ENCODE results near the gene PPM1A.
A peak's percentile ranks its signal among the peaks of the same experiment; 100 is the strongest.

PPM1A gene

GRCh38 chr14:60248697-60249318 lies at the start of gene PPM1A:
PPM1A (plus strand) TSS chr14:60249221; CDS start chr14:60282704, 33,483 bp downstream.
- DNase-seq, result peak; percentile 96 to 98 (median 98)

- DNase-seq, result no peak
These were observed 49.7 kb upstream of the PPM1A start for GRCh38 chr14:60199321-60199720.

GRCh38 chr14:60204104-60204842 lies 44.7 kb upstream of the PPM1A start:
- peak in 2 of 3 donors; percentile 20 to 27 for DNase-seq

GRCh38 chr14:60204843-60205774 lies 43.9 kb upstream of the PPM1A start:
- DNase-seq, result no peak

GRCh38 chr14:60206249-60206670 lies 42.8 kb upstream of the PPM1A start:
- no peak for DNase-seq

- DNase-seq, result peak; percentile 78 to 86 (median 86)
These were observed 42.0 kb upstream of the PPM1A start for GRCh38 chr14:60206837-60207533.

- DNase-seq, result no peak
These were observed 38.3 kb upstream of the PPM1A start for GRCh38 chr14:60210703-60211102.

GRCh38 chr14:60211153-60211552 lies 37.9 kb upstream of the PPM1A start:
- DNase-seq, result no peak

- DNase-seq, result no peak
These were observed 36.3 kb upstream of the PPM1A start for GRCh38 chr14:60212503-60213371.

- no peak for DNase-seq
These were observed 35.0 kb upstream of the PPM1A start for GRCh38 chr14:60214003-60214402.

GRCh38 chr14:60214415-60215126 lies 34.5 kb upstream of the PPM1A start:
- no peak for DNase-seq

- DNase-seq, result no peak
These were observed 33.9 kb upstream of the PPM1A start for GRCh38 chr14:60215127-60215444.

- no peak for DNase-seq
These were observed 33.3 kb upstream of the PPM1A start for GRCh38 chr14:60215520-60216420.

GRCh38 chr14:60217713-60218112 lies 31.3 kb upstream of the PPM1A start:
- peak; percentile 21 to 24 (median 22) for DNase-seq

- DNase-seq, result no peak
These were observed 28.9 kb upstream of the PPM1A start for GRCh38 chr14:60220084-60220483.

- DNase-seq, result no peak
These were observed 28.1 kb upstream of the PPM1A start for GRCh38 chr14:60220917-60221316.

- no peak for DNase-seq
These were observed 27.6 kb upstream of the PPM1A start for GRCh38 chr14:60221457-60221856.

- DNase-seq, result no peak
These were observed 26.2 kb upstream of the PPM1A start for GRCh38 chr14:60222820-60223219.

GRCh38 chr14:60225265-60225664 lies 23.8 kb upstream of the PPM1A start:
- no peak for DNase-seq

GRCh38 chr14:60226298-60226697 lies 22.7 kb upstream of the PPM1A start:
- peak; percentile 34 to 41 (median 35) for DNase-seq
